PC-3 (cell line): Measurements from ENCODE around the gene MAP2K5. TPM values are rescaled to one million over a fixed set of nuclear protein-coding genes. Genes with fewer than 3 reads are reported as not detected.

Experiments
- ATAC-seq: fragments of 200-7000 bp; cut with Tn5 transposase; 2 replicates; pipeline ENCODE4 v1.9.1; 2020; ENCODE audit warnings: mild to moderate bottlenecking, moderate library complexity
- BruUV-seq: library from RNA; stranded (reverse); fragments of 400-500 nt; replicated peaks from 2 replicates; lab custom pipeline; 2021; lab: Mats Ljungman, UMichigan
- CTCF ChIA-PET: fragments of 300-600 bp; sonication (Branson Sonifier 250); formaldehyde crosslinking; loops from one replicate; lab custom pipeline; 2022; ENCODE audit warnings: antibody characterized with exemption; lab: Charles Lee
- POLR2A ChIA-PET: fragments of 300-600 bp; sonication (Branson Sonifier 250); formaldehyde crosslinking; loops from one replicate; lab custom pipeline; 2022; ENCODE audit warnings: antibody characterized with exemption; ENCODE audit not compliant: unreplicated experiment; lab: Charles Lee
- DNase-seq: peaks from one replicate; pipeline ENCODE4 v3.0.0-alpha.2; 2015
- H2AFZ ChIP-seq: fragments of 300-600 bp; sonication (generic); 2 replicates; pipeline ENCODE4 v1.6.0; 2016; ENCODE audit warnings: antibody characterized with exemption, low read length
- H3F3A ChIP-seq: fragments of 300-600 bp; sonication (generic); one replicate; pipeline ENCODE4 v1.6.0; 2017; ENCODE audit warnings: antibody characterized with exemption, low read length, control low read depth, mild to moderate bottlenecking; ENCODE audit not compliant: unreplicated experiment
- H3K27ac ChIP-seq: fragments of 300-600 bp; sonication (generic); 2 replicates; pipeline ENCODE4 v1.5.1; 2016; ENCODE audit warnings: mild to moderate bottlenecking, low read length
- H3K27me3 ChIP-seq: fragments of 300-600 bp; sonication (generic); 2 replicates; pipeline ENCODE4 v1.6.1; 2016; ENCODE audit warnings: low read length, mixed read lengths
- H3K36me3 ChIP-seq: fragments of 300-600 bp; sonication (generic); 2 replicates; pipeline ENCODE4 v1.6.1; 2016; ENCODE audit warnings: low read depth, mixed run types, low read length, mixed read lengths
- H3K4me1 ChIP-seq: fragments of 300-600 bp; sonication (generic); 2 replicates; pipeline ENCODE4 v1.5.1; 2016; ENCODE audit warnings: low read length; ENCODE audit not compliant: insufficient read depth
- H3K4me2 ChIP-seq: fragments of 300-600 bp; sonication (generic); 2 replicates; pipeline ENCODE4 v1.6.0; 2016; ENCODE audit warnings: low read length
- H3K4me3 ChIP-seq: fragments of 300-600 bp; sonication (generic); 2 replicates; pipeline ENCODE4 v1.5.1; 2016; ENCODE audit warnings: mild to moderate bottlenecking, low read length, mixed read lengths
- H3K79me2 ChIP-seq: fragments of 300-600 bp; sonication (generic); 2 replicates; pipeline ENCODE4 v1.6.1; 2017; ENCODE audit warnings: low read length, mixed read lengths
- H3K9ac ChIP-seq: fragments of 300-600 bp; sonication (generic); 2 replicates; pipeline ENCODE4 v1.6.0; 2016; ENCODE audit warnings: mild to moderate bottlenecking, low read length
- H3K9me2 ChIP-seq: fragments of 300-600 bp; sonication (generic); replicated peaks from 2 replicates; pipeline ENCODE4 v1.6.1; 2016; ENCODE audit warnings: mixed run types, low read length, mixed read lengths
- H3K9me3 ChIP-seq: fragments of 300-600 bp; sonication (generic); 2 replicates; pipeline ENCODE4 v1.6.1; 2016; ENCODE audit warnings: low read length, mixed read lengths
- H4K20me1 ChIP-seq: fragments of 300-600 bp; sonication (generic); 2 replicates; pipeline ENCODE4 v1.6.1; 2016; ENCODE audit warnings: low read length, mixed read lengths
- CTCF ChIP-seq: fragments of 300-600 bp; sonication (generic); conservative IDR thresholded peaks from 2 replicates; pipeline ENCODE4 v1.5.1; 2017; ENCODE audit warnings: antibody characterized with exemption, low read depth, mild to moderate bottlenecking, low read length
- EZH2 ChIP-seq: fragments of 300-600 bp; sonication (generic); IDR thresholded peaks from one replicate; pipeline ENCODE4 v1.6.1; 2017; ENCODE audit warnings: antibody characterized with exemption, mild to moderate bottlenecking, low read length; ENCODE audit not compliant: unreplicated experiment
- EZH2phosphoT487 ChIP-seq: fragments of 300-600 bp; sonication (generic); IDR thresholded peaks from 2 replicates; pipeline ENCODE4 v1.6.1; 2018; ENCODE audit warnings: mild to moderate bottlenecking, antibody characterized with exemption, low read length, borderline replicate concordance
- intact Hi-C: fragments of 100-400 bp; cut with micrococcal nuclease; formaldehyde crosslinking; loops from 2 replicates; pipeline ENCODE4 v1.9.0; 2023
- total RNA-seq: library from RNA; depleted of rRNA; stranded (reverse); fragments of >200 nt; gene quantifications from 2 replicates; pipeline ENCODE4 v1.2.3, GENCODE V29; 2014

Gene MAP2K5
- total RNA-seq, 1 experiment from 2014 or later, result 5.5 TPM

- Histone ChIP-seq H3K4me3 (no peak overlapping the region), H4K20me1 (no peaks in the 10 kb centered on the region), H3K27me3 (no peaks in the 10 kb centered on the region), H3F3A (no peaks in the 10 kb centered on the region), H3K36me3 (no peaks in the 10 kb centered on the region), H3K4me1 (peaks cover 9% of the 10 kb centered on the region), H3K79me2 (no peaks in the 10 kb centered on the region), H3K27ac (no peak overlapping the region), H3K4me2 (no peak overlapping the region), H2AFZ (no peak overlapping the region), H3K9ac (no peak overlapping the region), H3K9me2 (no peaks in the 10 kb centered on the region), H3K9me3 (no peaks in the 10 kb centered on the region)
- DNase-seq (no peak), ATAC-seq (no peak)
- TF ChIP-seq CTCF, result no peak
- TF ChIP-seq EZH2, result no peak
- TF ChIP-seq EZH2phosphoT487, result no peak
- ChIA-PET CTCF (no interaction called here), POLR2A (no interaction called here)
- intact Hi-C loops, result no loop called here
- BruUV-seq, result no TSS peak
Measured at GRCh38 chr15:67778968-67779548, 236.6 kb downstream of the MAP2K5 start.

DNA sequence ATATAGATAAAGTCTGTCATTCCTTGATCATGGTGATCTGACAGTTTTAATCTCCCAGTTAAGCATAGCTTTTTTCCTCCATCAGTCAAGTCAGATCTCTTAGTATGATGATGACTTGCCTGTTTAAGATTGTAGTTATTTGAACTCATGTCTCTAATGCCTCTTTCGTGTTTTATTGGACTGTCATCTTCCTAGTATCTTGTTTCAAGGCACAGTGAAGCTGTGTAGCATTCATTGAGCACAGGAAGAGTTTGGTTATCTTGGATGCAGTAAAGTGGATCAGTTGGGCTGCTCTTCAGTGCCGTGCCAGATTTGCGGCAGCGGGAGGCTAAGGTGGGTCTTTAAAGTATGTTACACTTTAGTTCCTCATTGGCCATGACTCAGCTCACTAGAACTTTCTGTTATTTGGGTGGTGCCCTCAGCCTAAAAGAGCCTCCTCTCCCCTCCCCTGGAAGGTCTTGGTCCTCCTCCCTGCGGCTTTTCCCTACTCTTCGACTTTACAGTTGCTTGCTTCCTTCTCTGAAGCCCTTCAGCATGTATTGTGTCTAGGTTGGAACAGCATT is 237.1 kb downstream of the MAP2K5 start:
- TF ChIP-seq EZH2, result no peak
- no peak for TF ChIP-seq EZH2phosphoT487
- TF ChIP-seq CTCF, result no peak
- Histone ChIP-seq H3K4me3 (no peak overlapping the region), H3K4me2 (no peak overlapping the region), H3F3A (no peaks in the 10 kb centered on the region), H3K9me2 (no peaks in the 10 kb centered on the region), H2AFZ (no peak overlapping the region), H4K20me1 (no peaks in the 10 kb centered on the region), H3K9me3 (no peaks in the 10 kb centered on the region), H3K27ac (no peak overlapping the region), H3K36me3 (no peaks in the 10 kb centered on the region), H3K79me2 (no peaks in the 10 kb centered on the region), H3K27me3 (no peaks in the 10 kb centered on the region), H3K4me1 (peaks cover 9% of the 10 kb centered on the region), H3K9ac (no peak overlapping the region)
- ATAC-seq (no peak), DNase-seq (no peak)
- CTCF ChIA-PET, result no interaction called here
- POLR2A ChIA-PET, result no interaction called here
- no TSS peak for BruUV-seq
- intact Hi-C loops, result no loop called here

DNA sequence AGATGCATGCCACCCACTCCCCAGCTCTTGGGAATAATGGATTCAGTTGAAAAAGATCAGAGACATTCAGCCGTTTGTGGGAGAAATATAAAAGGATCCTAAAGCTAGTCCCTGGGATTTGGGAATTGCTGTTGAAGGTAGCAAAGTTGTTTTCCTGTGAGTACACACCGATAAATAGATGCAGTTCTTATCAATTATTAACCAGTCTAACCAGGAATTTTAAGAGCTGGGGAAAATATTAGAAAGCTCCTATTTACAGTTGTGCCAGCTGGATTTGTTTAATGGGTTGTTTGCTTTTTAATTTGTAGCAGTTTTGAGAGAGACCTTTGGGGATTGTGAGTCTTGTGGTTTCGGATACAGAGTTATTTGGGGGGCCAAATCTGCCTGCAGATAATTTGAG is 238.6 kb downstream of the MAP2K5 start:
- H3K27me3 ChIP-seq, result no peaks in the 10 kb centered on the region
- H3K9me3 ChIP-seq, result no peaks in the 10 kb centered on the region
- no peak overlapping the region for H3K9ac ChIP-seq
- intact Hi-C loops, result no loop called here
- no peaks in the 10 kb centered on the region for H4K20me1 ChIP-seq
- DNase-seq, result no peak
- H3K4me2 ChIP-seq, result no peak overlapping the region
- no TSS peak for BruUV-seq
- no peak for TF ChIP-seq EZH2phosphoT487
- no peak for TF ChIP-seq CTCF
- no peak for TF ChIP-seq EZH2
- no peaks in the 10 kb centered on the region for H3K36me3 ChIP-seq
- H3K4me1 ChIP-seq, result peaks cover 9% of the 10 kb centered on the region
- H2AFZ ChIP-seq, result no peak overlapping the region
- H3K9me2 ChIP-seq, result no peaks in the 10 kb centered on the region
- POLR2A ChIA-PET, result no interaction called here
- no peaks in the 10 kb centered on the region for H3F3A ChIP-seq
- no peaks in the 10 kb centered on the region for H3K79me2 ChIP-seq
- H3K27ac ChIP-seq, result no peak overlapping the region
- CTCF ChIA-PET, result interaction anchor here (0.7 kb wide), 1 partner anchor 280 kb away, joined by 3 read pairs; no protein-coding TSS in a partner anchor
- no peak overlapping the region for H3K4me3 ChIP-seq
- ATAC-seq, result no peak
